SK-N-SH (cell line): ENCODE results near the gene CTNNA3. TPM values are rescaled to one million over a fixed set of nuclear protein-coding genes. Genes with fewer than 3 reads are reported as not detected.

Experiments used
- CTCF ChIA-PET: fragments of 300-600, 350-600 bp; formaldehyde crosslinking; extraction: SDS; loops from one replicate; lab custom pipeline; 2021; lab: Yijun Ruan, JAX
- POLR2A ChIA-PET: fragments of 350-600 bp; sonication (Branson Sonifier 250); formaldehyde crosslinking; extraction: SDS; loops from one replicate; lab custom pipeline; 2020; ENCODE audit warnings: antibody characterized with exemption, inconsistent platforms; lab: Yijun Ruan, JAX
- DNase-seq: peaks from one replicate; pipeline ENCODE4 v3.0.0; 2012
- H2AFZ ChIP-seq: fragments of 200-600 bp; sonication (generic); 2 replicates; pipeline ENCODE4 v1.8.1; 2016; ENCODE audit warnings: antibody characterized with exemption, mild to moderate bottlenecking, low read depth
- H3F3A ChIP-seq: fragments of 200-600 bp; sonication (generic); replicated peaks from 2 replicates; pipeline ENCODE3; 2016; ENCODE audit warnings: antibody characterized with exemption, mild to moderate bottlenecking; ENCODE audit not compliant: insufficient read depth
- H3K27ac ChIP-seq, 2 experiments: fragments of 200-500 bp in 1 of 2; fragments of 200-600 bp in 1 of 2; sonication (Bioruptor generic) in 1 of 2; sonication (generic), shearing (Covaris generic) in 1 of 2; 2 replicates each; pipeline versions ENCODE4 v1.5.1 to v1.6.1; 2014 to 2016; ENCODE audit warnings: low read depth in 2 of 2, inconsistent platforms in 1 of 2, low read length in 1 of 2, mild to moderate bottlenecking in 1 of 2, mixed read lengths in 1 of 2
- H3K27me3 ChIP-seq: fragments of 200-600 bp; sonication (generic), shearing (Covaris generic); 2 replicates; pipeline ENCODE4 v1.6.1; 2016; ENCODE audit warnings: mixed run types; ENCODE audit not compliant: insufficient read depth
- H3K36me3 ChIP-seq, 2 experiments: fragments of 200-500 bp in 1 of 2; fragments of 200-600 bp in 1 of 2; sonication (Bioruptor generic) in 1 of 2; sonication (generic) in 1 of 2; replicated peaks in 1 of 2; 2 replicates each; pipeline versions ENCODE3 to v1.5.1; 2014 to 2016; ENCODE audit warnings: low read length in 1 of 2, mild to moderate bottlenecking in 1 of 2; ENCODE audit not compliant: insufficient read depth in 2 of 2, control insufficient read depth in 1 of 2
- H3K4me1 ChIP-seq, 2 experiments: fragments of 200-500 bp in 1 of 2; fragments of 200-600 bp in 1 of 2; sonication (Bioruptor generic) in 1 of 2; sonication (generic), shearing (Covaris generic) in 1 of 2; 2 replicates each; pipeline versions ENCODE4 v1.5.1 to v1.6.1; 2014 to 2016; ENCODE audit warnings: low read depth in 1 of 2, low read length in 1 of 2, mixed run types in 1 of 2; ENCODE audit not compliant: insufficient read depth in 2 of 2, control insufficient read depth in 1 of 2
- H3K4me2 ChIP-seq: fragments of 200-600 bp; sonication (generic), shearing (Covaris generic); 2 replicates; pipeline ENCODE4 v1.6.1; 2017; ENCODE audit warnings: mixed run types
- H3K4me3 ChIP-seq, 2 experiments: fragments of 200-500 bp in 1 of 2; fragments of 200-600 bp in 1 of 2; sonication (Bioruptor generic) in 1 of 2; sonication (generic), shearing (Covaris generic) in 1 of 2; 2 replicates each; pipeline versions ENCODE4 v1.5.1 to v1.8.1; 2014 to 2016; ENCODE audit warnings: low read depth in 2 of 2, inconsistent platforms in 1 of 2, low read length in 1 of 2, mild to moderate bottlenecking in 1 of 2, mixed read lengths in 1 of 2, moderate library complexity in 1 of 2
- H3K79me2 ChIP-seq: fragments of 200-600 bp; sonication (generic); 2 replicates; pipeline ENCODE4 v1.8.1; 2017; ENCODE audit warnings: mild to moderate bottlenecking; ENCODE audit not compliant: insufficient read depth
- H3K9ac ChIP-seq: fragments of 200-600 bp; sonication (generic); 2 replicates; pipeline ENCODE4 v1.6.1; 2017; ENCODE audit warnings: mixed run types
- H3K9me2 ChIP-seq: fragments of 200-600 bp; sonication (generic); 2 replicates; pipeline ENCODE4 v1.6.1; 2017; ENCODE audit warnings: mixed run types
- H3K9me3 ChIP-seq: fragments of 200-600 bp; sonication (generic); 2 replicates; pipeline ENCODE4 v1.6.1; 2017; ENCODE audit warnings: mixed run types, mild to moderate bottlenecking, moderate library complexity
- H4K20me1 ChIP-seq: fragments of 200-600 bp; sonication (generic); 2 replicates; pipeline ENCODE4 v1.6.1; 2017; ENCODE audit warnings: mild to moderate bottlenecking, mixed run types; ENCODE audit not compliant: insufficient read depth
- ELF1 ChIP-seq: IDR thresholded peaks from 2 replicates; pipeline ENCODE4 v1.4.0; 2012
- FOSL2 ChIP-seq: IDR thresholded peaks from 2 replicates; pipeline ENCODE4 v1.4.0; 2012; ENCODE audit warnings: low read depth, mild to moderate bottlenecking, moderate library complexity, borderline replicate concordance
- GATA2 ChIP-seq: sonication (generic); formaldehyde crosslinking; IDR thresholded peaks from 2 replicates; pipeline ENCODE4 v1.5.0; 2020; ENCODE audit warnings: mild to moderate bottlenecking, missing genetic modification reagents
- MEF2A ChIP-seq: IDR thresholded peaks from 2 replicates; pipeline ENCODE4 v1.4.0; 2012; ENCODE audit warnings: low read depth, borderline replicate concordance
- NFIC ChIP-seq: IDR thresholded peaks from 2 replicates; pipeline ENCODE4 v1.4.0; 2012; ENCODE audit warnings: borderline replicate concordance
- POLR2AphosphoS5 ChIP-seq: IDR thresholded peaks from 2 replicates; pipeline ENCODE4 v1.6.1; 2012; ENCODE audit warnings: low read depth, low read length
- RXRA ChIP-seq: IDR thresholded peaks from 2 replicates; pipeline ENCODE4 v1.4.0; 2012; ENCODE audit warnings: low read depth, mild to moderate bottlenecking, borderline replicate concordance
- SIN3A ChIP-seq: IDR thresholded peaks from 2 replicates; pipeline ENCODE4 v1.6.1; 2012; ENCODE audit warnings: low read depth, mild to moderate bottlenecking, low read length, moderate library complexity, borderline replicate concordance
- SMC3 ChIP-seq: IDR thresholded peaks from 2 replicates; pipeline ENCODE4 v1.6.1; 2012; ENCODE audit warnings: low read depth, low read length, improper control_type of control experiment
- TAF1 ChIP-seq: IDR thresholded peaks from 2 replicates; pipeline ENCODE4 v1.6.1; 2012; ENCODE audit warnings: low read depth, mild to moderate bottlenecking, low read length, moderate library complexity, borderline replicate concordance
- TCF12 ChIP-seq: IDR thresholded peaks from 2 replicates; pipeline ENCODE4 v1.4.0; 2012
- YY1 ChIP-seq: IDR thresholded peaks from 2 replicates; pipeline ENCODE4 v1.4.0; 2012; ENCODE audit warnings: low read depth, mild to moderate bottlenecking
- WGBS: methylation state at CpG from one replicate; pipeline ENCODE4 v1.1.6; 2017; ENCODE audit warnings: low lambda C conversion rate; 5-methylcytosine and 5-hydroxymethylcytosine counted together
- polyA plus RNA-seq, 3 experiments: library from polyadenylated mRNA; depleted of rRNA; stranded (reverse); fragments of >200 nt; gene quantifications; 2 replicates each; pipeline ENCODE4 v1.2.3, GENCODE V29; 2012
- TF ChIP-seq, protein P1 (sequence below): IDR thresholded peaks from 2 replicates; pipeline ENCODE4 v1.4.0; 2012; ENCODE audit warnings: low read depth, borderline replicate concordance
- TF ChIP-seq, protein P2 (sequence below): fragments of 150-350 bp; IDR thresholded peaks from 2 replicates; pipeline ENCODE4 v1.6.1; 2017; ENCODE audit warnings: antibody characterized with exemption, low read length, low read depth, borderline replicate concordance
- TF ChIP-seq, protein P3 (sequence below): IDR thresholded peaks from 2 replicates; pipeline ENCODE4 v1.4.0; 2012; ENCODE audit warnings: low read depth
- TF ChIP-seq, protein P4 (sequence below): fragments of 200-600 bp; sonication (generic); IDR thresholded peaks from 2 replicates; pipeline ENCODE4 v1.6.1; 2017; ENCODE audit warnings: antibody characterized with exemption, mild to moderate bottlenecking, moderate library complexity

CTNNA3 gene
- polyA plus RNA-seq, 1 of the 3 experiments (the other 2 are of a cell fraction), result not detected

DNA sequence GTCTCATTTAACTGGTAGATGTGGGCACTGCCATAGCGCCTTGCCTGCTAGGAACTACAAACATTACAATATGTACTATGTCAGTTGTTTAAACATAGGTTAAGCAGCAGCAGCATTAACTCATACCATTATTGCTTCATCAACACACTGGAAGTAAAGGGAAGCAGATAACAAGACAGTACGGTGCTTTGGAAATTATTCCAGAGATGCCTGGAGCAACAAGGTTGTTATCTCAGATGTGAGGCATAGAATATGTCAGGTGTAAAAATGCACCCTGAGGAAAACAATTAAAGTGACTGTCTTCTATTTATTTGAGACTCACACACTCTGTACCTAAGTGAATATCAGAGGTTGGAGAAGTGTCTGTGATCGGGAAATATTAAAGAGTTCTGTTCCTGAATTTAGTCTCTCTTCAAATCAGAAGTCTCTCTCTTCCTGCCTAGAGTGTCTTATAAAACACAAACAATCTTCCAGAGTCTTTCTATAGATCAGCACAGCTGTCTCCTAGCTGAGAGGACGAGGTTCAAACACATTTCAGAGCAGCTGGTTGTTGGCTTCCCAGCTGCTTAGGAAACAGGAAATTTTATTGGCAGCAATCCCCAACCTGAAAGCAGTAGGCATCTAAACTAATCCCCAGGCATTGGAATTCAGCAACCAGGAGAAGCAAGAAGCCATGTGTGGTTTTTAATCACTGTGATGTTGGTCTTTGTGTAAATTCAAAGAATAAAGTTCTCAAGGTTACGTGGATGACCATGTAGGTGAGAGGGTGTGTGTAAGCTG, 1764.5 kb downstream of the CTNNA3 start:
- H3K27me3 ChIP-seq, result no peaks in the 10 kb centered on the region
- H3K36me3 ChIP-seq, result no peaks in the 10 kb centered on the region
- H3K4me2 ChIP-seq, result no peak overlapping the region
- H3K9me2 ChIP-seq, result no peaks in the 10 kb centered on the region
- CTCF ChIA-PET, result interaction anchor here (1.1 to 1.7 kb wide), 2 partner anchors 8 to 57 kb away, joined by 3 read pairs; no protein-coding TSS in a partner anchor
- no peak for DNase-seq
- H3K27ac ChIP-seq, result no peak overlapping the region
- no peak overlapping the region for H3K9ac ChIP-seq
- no peaks in the 10 kb centered on the region for H3F3A ChIP-seq
- H4K20me1 ChIP-seq, result no peaks in the 10 kb centered on the region
- H3K79me2 ChIP-seq, result no peaks in the 10 kb centered on the region
- H3K4me3 ChIP-seq, result no peak overlapping the region
- no peaks in the 10 kb centered on the region for H3K9me3 ChIP-seq
- no peak overlapping the region for H2AFZ ChIP-seq
- POLR2A ChIA-PET, result no interaction called here
- 44% methylated on average over 5 of the region's 5 CpGs for WGBS
- no peak for TF ChIP-seq MEF2A
- TF ChIP-seq SIN3A, result no peak
- TF ChIP-seq GATA2, result no peak
- TF ChIP-seq SMC3, result no peak
- TF ChIP-seq TAF1, result no peak
- no peak for TF ChIP-seq TCF12
- TF ChIP-seq POLR2AphosphoS5, result no peak
- TF ChIP-seq, protein P1, sequence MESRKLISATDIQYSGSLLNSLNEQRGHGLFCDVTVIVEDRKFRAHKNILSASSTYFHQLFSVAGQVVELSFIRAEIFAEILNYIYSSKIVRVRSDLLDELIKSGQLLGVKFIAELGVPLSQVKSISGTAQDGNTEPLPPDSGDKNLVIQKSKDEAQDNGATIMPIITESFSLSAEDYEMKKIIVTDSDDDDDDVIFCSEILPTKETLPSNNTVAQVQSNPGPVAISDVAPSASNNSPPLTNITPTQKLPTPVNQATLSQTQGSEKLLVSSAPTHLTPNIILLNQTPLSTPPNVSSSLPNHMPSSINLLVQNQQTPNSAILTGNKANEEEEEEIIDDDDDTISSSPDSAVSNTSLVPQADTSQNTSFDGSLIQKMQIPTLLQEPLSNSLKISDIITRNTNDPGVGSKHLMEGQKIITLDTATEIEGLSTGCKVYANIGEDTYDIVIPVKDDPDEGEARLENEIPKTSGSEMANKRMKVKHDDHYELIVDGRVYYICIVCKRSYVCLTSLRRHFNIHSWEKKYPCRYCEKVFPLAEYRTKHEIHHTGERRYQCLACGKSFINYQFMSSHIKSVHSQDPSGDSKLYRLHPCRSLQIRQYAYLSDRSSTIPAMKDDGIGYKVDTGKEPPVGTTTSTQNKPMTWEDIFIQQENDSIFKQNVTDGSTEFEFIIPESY, result no peak
- TF ChIP-seq NFIC, result no peak
- no peak for TF ChIP-seq RXRA
- no peak for TF ChIP-seq ELF1
- no peak for TF ChIP-seq FOSL2
- TF ChIP-seq, protein P2, sequence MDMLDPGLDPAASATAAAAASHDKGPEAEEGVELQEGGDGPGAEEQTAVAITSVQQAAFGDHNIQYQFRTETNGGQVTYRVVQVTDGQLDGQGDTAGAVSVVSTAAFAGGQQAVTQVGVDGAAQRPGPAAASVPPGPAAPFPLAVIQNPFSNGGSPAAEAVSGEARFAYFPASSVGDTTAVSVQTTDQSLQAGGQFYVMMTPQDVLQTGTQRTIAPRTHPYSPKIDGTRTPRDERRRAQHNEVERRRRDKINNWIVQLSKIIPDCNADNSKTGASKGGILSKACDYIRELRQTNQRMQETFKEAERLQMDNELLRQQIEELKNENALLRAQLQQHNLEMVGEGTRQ, result no peak
- no peak for TF ChIP-seq YY1
- TF ChIP-seq, protein P3, sequence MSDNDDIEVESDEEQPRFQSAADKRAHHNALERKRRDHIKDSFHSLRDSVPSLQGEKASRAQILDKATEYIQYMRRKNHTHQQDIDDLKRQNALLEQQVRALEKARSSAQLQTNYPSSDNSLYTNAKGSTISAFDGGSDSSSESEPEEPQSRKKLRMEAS, result no peak
- TF ChIP-seq, protein P4, sequence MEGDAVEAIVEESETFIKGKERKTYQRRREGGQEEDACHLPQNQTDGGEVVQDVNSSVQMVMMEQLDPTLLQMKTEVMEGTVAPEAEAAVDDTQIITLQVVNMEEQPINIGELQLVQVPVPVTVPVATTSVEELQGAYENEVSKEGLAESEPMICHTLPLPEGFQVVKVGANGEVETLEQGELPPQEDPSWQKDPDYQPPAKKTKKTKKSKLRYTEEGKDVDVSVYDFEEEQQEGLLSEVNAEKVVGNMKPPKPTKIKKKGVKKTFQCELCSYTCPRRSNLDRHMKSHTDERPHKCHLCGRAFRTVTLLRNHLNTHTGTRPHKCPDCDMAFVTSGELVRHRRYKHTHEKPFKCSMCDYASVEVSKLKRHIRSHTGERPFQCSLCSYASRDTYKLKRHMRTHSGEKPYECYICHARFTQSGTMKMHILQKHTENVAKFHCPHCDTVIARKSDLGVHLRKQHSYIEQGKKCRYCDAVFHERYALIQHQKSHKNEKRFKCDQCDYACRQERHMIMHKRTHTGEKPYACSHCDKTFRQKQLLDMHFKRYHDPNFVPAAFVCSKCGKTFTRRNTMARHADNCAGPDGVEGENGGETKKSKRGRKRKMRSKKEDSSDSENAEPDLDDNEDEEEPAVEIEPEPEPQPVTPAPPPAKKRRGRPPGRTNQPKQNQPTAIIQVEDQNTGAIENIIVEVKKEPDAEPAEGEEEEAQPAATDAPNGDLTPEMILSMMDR, result no peak
- H3K4me1 ChIP-seq, result no peaks in the 10 kb centered on the region; a peak in 1 of 4 replicates
